ENCODE data around the gene ZNF784. TPM values are rescaled to one million over a fixed set of nuclear protein-coding genes. Genes with fewer than 3 reads are reported as not detected.
A peak's percentile ranks its signal among the peaks of the same experiment; 100 is the strongest.

The ZNF784 gene
- total and polyA plus RNA-seq, 9 of the 15 experiments (the other 6 are each of a cell fraction or from before 2014, with no cell fraction given): 0.14 to 6.1 (median 2.1) TPM

DNA sequence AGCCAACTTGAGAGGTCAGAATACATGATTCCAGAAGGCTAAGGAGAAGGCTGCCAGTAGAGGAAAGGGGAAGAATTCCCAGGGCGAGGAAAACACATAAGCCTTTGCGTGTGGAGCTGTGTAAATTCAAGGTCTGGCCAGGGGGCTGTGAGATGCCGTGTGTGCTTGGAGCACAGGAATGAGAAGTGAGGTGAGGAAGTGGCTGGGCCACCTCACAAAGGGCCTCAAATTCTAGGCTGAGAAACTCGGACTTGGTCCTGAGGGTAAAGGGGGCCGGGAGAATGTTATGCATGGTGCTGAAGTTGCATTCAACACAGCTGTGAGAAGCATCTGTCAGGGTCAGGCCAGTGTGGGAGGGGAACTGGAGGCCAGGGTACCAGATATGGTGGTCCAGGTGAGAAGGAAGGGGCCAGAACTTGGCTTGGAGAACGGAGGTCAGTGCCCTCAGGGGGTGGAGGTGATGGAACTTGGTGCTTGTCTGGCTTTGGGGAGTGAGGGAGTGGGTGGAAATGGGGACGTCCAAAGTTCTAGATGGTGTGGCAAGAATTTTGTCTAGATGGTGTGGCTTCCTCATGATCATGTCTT is 11.6 kb upstream of the ZNF784 start:
- POLR2A ChIA-PET: interaction anchor here (0.5 to 1.8 kb wide), 6 partner anchors 10 to 56 kb away, joined by 3 to 18 read pairs (median 3); partner anchors contain the start of gene ZNF784
- no TSS peak for BruUV-seq (replicated peaks)
- CTCF ChIA-PET (ENCODE audit: low intra/inter-chr PET ratio): interaction anchor here (1.0 kb wide), 1 partner anchor 12 kb away, joined by 4 read pairs; the partner anchor contains the start of gene CCDC106
- intact Hi-C loops (cut with micrococcal nuclease) (loop anchor here (10.0 kb wide), 1 partner anchor 491 kb away; the partner anchor contains the start of gene TNNT1), in situ Hi-C loops (cut with MboI) (loop anchor here (5.0 to 25.0 kb wide), 4 partner anchors 176 to 761 kb away; partner anchors contain the start of genes FCAR, TNNT1 and ZSCAN5A)
- no peak for ATAC-seq
- Histone ChIP-seq H3K27me3 (ENCODE audit: control insufficient read depth in 2 of 2, insufficient read depth in 2 of 2, low read length in 2 of 2) (no peaks in the 10 kb centered on the region), H3K4me3 (peak overlapping the region; percentile 88), H2AFZ (ENCODE audit: low read depth, low read length) (no peak overlapping the region), H3K4me1 (replicated peaks in 1 of 2; ENCODE audit: control insufficient read depth in 2 of 2, insufficient read depth in 2 of 2, low read length in 2 of 2) (peaks cover 26 to 43% of the 10 kb centered on the region in 2 experiments), H3K79me2 (ENCODE audit: control insufficient read depth, insufficient read depth, low read length) (peaks cover 49% of the 10 kb centered on the region), H3K9ac (ENCODE audit: insufficient read depth in 1 of 2, low read depth in 2 of 2, low read length in 2 of 2) (peak overlapping the region; percentile 98), H3K27ac (ENCODE audit: extremely low read depth, low read depth, low read length) (peak overlapping the region; percentile 92), H3K9me3 (replicated peaks; ENCODE audit: control insufficient read depth, insufficient read depth, low read depth, low read length) (0 out of 2 replicates have a peak, but pooled peaks cover 2% of the 10 kb centered on the region), H3K4me2 (ENCODE audit: insufficient read depth, low read length) (peak overlapping the region; percentile 98), H3K36me3 (ENCODE audit: control insufficient read depth, insufficient read depth, low read length) (peaks cover 11% of the 10 kb centered on the region; the same call in 2 of the 3 replicates), H3K9me1 (ENCODE audit: control insufficient read depth, insufficient read depth, low read length) (no peaks in the 10 kb centered on the region), H4K20me1 (replicated peaks; ENCODE audit: control insufficient read depth, insufficient read depth, low read length) (no peaks in the 10 kb centered on the region)
- DNase-seq (ENCODE audit: extremely low read depth in 1 of 4, low spot score in 3 of 4): no peak
- WGBS (ENCODE audit: insufficient coverage, low coverage, missing lambda C conversion rate): 9% methylated on average over 7 of the region's 7 CpGs
- no peak for FAIRE-seq
- no peak for TF ChIP-seq DIDO1 (tag; IDR thresholded peaks at IDR 0.05; ENCODE audit: low read depth)
- TF ChIP-seq SIN3A (IDR thresholded peaks at IDR 0.05; ENCODE audit: borderline replicate concordance in 2 of 2, control insufficient read depth in 1 of 2, low read depth in 2 of 2, low read length in 2 of 2): no peak
- no peak for TF ChIP-seq SMARCB1 (IDR thresholded peaks at IDR 0.05; ENCODE audit: insufficient read length, low read depth)
- no peak for TF ChIP-seq MTA1 (IDR thresholded peaks at IDR 0.05; ENCODE audit: borderline replicate concordance)
- TF ChIP-seq, protein P1, sequence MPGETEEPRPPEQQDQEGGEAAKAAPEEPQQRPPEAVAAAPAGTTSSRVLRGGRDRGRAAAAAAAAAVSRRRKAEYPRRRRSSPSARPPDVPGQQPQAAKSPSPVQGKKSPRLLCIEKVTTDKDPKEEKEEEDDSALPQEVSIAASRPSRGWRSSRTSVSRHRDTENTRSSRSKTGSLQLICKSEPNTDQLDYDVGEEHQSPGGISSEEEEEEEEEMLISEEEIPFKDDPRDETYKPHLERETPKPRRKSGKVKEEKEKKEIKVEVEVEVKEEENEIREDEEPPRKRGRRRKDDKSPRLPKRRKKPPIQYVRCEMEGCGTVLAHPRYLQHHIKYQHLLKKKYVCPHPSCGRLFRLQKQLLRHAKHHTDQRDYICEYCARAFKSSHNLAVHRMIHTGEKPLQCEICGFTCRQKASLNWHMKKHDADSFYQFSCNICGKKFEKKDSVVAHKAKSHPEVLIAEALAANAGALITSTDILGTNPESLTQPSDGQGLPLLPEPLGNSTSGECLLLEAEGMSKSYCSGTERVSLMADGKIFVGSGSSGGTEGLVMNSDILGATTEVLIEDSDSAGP (CRISPR knock-in tag; IDR thresholded peaks at IDR 0.05): no peak
- TF ChIP-seq SMARCA5 (IDR thresholded peaks at IDR 0.05): no peak
- no peak for TF ChIP-seq HNRNPK (IDR thresholded peaks at IDR 0.05; ENCODE audit: low read depth, low read length, poor library complexity, severe bottlenecking)
- TF ChIP-seq SUPT5H (IDR thresholded peaks at IDR 0.05): no peak
- no peak for TF ChIP-seq ARHGAP35 (IDR thresholded peaks at IDR 0.05; ENCODE audit: partially characterized antibody)
- no peak for TF ChIP-seq ARNT (IDR thresholded peaks at IDR 0.05)
- TF ChIP-seq HDAC3 (IDR thresholded peaks at IDR 0.05; ENCODE audit: borderline replicate concordance, partially characterized antibody): no peak
- TF ChIP-seq MBD2 (IDR thresholded peaks at IDR 0.05; ENCODE audit: borderline replicate concordance, low read depth): no peak
- no peak for TF ChIP-seq ARID2 (IDR thresholded peaks at IDR 0.05)
- peak in 1 of 2 experiments; percentile 13; a peak in 1 of 4 replicates for TF ChIP-seq TEAD1 (CRISPR knock-in tag; IDR thresholded peaks at IDR 0.05)
- TF ChIP-seq, protein P2, sequence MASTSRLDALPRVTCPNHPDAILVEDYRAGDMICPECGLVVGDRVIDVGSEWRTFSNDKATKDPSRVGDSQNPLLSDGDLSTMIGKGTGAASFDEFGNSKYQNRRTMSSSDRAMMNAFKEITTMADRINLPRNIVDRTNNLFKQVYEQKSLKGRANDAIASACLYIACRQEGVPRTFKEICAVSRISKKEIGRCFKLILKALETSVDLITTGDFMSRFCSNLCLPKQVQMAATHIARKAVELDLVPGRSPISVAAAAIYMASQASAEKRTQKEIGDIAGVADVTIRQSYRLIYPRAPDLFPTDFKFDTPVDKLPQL (IDR thresholded peaks at IDR 0.05; ENCODE audit: extremely low read depth, insufficient read length): no peak
- no peak for TF ChIP-seq ZNF57 (CRISPR knock-in tag; IDR thresholded peaks at IDR 0.05)
- TF ChIP-seq ZNF316 (IDR thresholded peaks at IDR 0.05): no peak
- peak; percentile 67; the same call in 1 of the 2 replicates for TF ChIP-seq OTX1 (CRISPR knock-in tag; IDR thresholded peaks at IDR 0.05)

All from K562 (cell line).